Measurements from ENCODE around the gene ACTG2.

GRCh38 chr2:73895473-73895872 is 2.7 kb downstream of the ACTG2 start:
- TF ChIP-seq CTCF (IDR thresholded peaks at IDR 0.05) (no peak), POLR2A (IDR thresholded peaks at IDR 0.05) (no peak)

All from adrenal gland (tissue), 5 donors.